ENCODE results near the gene ARL6IP4.

- TF ChIP-seq, protein P1, sequence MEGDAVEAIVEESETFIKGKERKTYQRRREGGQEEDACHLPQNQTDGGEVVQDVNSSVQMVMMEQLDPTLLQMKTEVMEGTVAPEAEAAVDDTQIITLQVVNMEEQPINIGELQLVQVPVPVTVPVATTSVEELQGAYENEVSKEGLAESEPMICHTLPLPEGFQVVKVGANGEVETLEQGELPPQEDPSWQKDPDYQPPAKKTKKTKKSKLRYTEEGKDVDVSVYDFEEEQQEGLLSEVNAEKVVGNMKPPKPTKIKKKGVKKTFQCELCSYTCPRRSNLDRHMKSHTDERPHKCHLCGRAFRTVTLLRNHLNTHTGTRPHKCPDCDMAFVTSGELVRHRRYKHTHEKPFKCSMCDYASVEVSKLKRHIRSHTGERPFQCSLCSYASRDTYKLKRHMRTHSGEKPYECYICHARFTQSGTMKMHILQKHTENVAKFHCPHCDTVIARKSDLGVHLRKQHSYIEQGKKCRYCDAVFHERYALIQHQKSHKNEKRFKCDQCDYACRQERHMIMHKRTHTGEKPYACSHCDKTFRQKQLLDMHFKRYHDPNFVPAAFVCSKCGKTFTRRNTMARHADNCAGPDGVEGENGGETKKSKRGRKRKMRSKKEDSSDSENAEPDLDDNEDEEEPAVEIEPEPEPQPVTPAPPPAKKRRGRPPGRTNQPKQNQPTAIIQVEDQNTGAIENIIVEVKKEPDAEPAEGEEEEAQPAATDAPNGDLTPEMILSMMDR (conservative IDR thresholded peaks at IDR 0.05; ENCODE audit: low read length) = no peak
- no peak for TF ChIP-seq EZH2phosphoT487 (IDR thresholded peaks at IDR 0.05; ENCODE audit: borderline replicate concordance, low read depth, low read length)
These were observed 48.0 kb downstream of the ARL6IP4 start for GRCh38 chr12:123028475-123028874.

Data from OCI-LY7 (cell line).